Measurements from ENCODE around the gene GALNT9. TPM values are rescaled to one million over a fixed set of nuclear protein-coding genes. Genes with fewer than 3 reads are reported as not detected.
"Not testable (repeated sequence)": the region's sequence is repeated elsewhere in the genome, so short reads cannot be mapped to it uniquely, and the experiment has no call there.

GALNT9 gene
- total RNA-seq, 1 donor from 2014 or later = not detected

GRCh38 chr12:132210223-132211055, 119.0 kb downstream of the GALNT9 start:
- ATAC-seq = peak; percentile 69

GRCh38 chr12:132209619-132210222, 119.7 kb downstream of the GALNT9 start:
- no peak for ATAC-seq

- ATAC-seq = no peak
Observed at GRCh38 chr12:132208153-132208823, 121.1 kb downstream of the GALNT9 start.

GRCh38 chr12:132207083-132207775, 122.2 kb downstream of the GALNT9 start:
- ATAC-seq = no peak

- no peak for ATAC-seq
Observed at GRCh38 chr12:132206046-132206434, 123.3 kb downstream of the GALNT9 start.

GRCh38 chr12:132205271-132206045, 123.9 kb downstream of the GALNT9 start:
- ATAC-seq = no peak

- no peak for ATAC-seq
Observed at GRCh38 chr12:132204793-132205270, 124.6 kb downstream of the GALNT9 start.

- no peak for ATAC-seq
Observed at GRCh38 chr12:132204063-132204792, 125.2 kb downstream of the GALNT9 start.

GRCh38 chr12:132202929-132203721, 126.3 kb downstream of the GALNT9 start:
- no peak for ATAC-seq

- no peak for ATAC-seq
Observed at GRCh38 chr12:132201391-132202120, 127.8 kb downstream of the GALNT9 start.

GRCh38 chr12:132200800-132201199, 128.6 kb downstream of the GALNT9 start:
- no peak for ATAC-seq

- ATAC-seq = no peak
Observed at GRCh38 chr12:132199526-132200319, 129.7 kb downstream of the GALNT9 start.

GRCh38 chr12:132199101-132199500, 130.3 kb downstream of the GALNT9 start:
- no peak for ATAC-seq

- no peak for ATAC-seq
Observed at GRCh38 chr12:132197581-132198354, 131.6 kb downstream of the GALNT9 start.

- ATAC-seq = no peak
Observed at GRCh38 chr12:132196873-132197390, 132.5 kb downstream of the GALNT9 start.

- ATAC-seq = peak; percentile 65
Observed at GRCh38 chr12:132196038-132196872, 133.1 kb downstream of the GALNT9 start.

GRCh38 chr12:132195242-132195641, 134.1 kb downstream of the GALNT9 start:
- not testable (repeated sequence) for ATAC-seq

All from esophagus mucosa (tissue), 1 donor.